Measurements from ENCODE around the gene MORN5.
"Not testable (repeated sequence)": the region's sequence is repeated elsewhere in the genome, so short reads cannot be mapped to it uniquely, and the experiment has no call there.

MORN5 gene

DNA sequence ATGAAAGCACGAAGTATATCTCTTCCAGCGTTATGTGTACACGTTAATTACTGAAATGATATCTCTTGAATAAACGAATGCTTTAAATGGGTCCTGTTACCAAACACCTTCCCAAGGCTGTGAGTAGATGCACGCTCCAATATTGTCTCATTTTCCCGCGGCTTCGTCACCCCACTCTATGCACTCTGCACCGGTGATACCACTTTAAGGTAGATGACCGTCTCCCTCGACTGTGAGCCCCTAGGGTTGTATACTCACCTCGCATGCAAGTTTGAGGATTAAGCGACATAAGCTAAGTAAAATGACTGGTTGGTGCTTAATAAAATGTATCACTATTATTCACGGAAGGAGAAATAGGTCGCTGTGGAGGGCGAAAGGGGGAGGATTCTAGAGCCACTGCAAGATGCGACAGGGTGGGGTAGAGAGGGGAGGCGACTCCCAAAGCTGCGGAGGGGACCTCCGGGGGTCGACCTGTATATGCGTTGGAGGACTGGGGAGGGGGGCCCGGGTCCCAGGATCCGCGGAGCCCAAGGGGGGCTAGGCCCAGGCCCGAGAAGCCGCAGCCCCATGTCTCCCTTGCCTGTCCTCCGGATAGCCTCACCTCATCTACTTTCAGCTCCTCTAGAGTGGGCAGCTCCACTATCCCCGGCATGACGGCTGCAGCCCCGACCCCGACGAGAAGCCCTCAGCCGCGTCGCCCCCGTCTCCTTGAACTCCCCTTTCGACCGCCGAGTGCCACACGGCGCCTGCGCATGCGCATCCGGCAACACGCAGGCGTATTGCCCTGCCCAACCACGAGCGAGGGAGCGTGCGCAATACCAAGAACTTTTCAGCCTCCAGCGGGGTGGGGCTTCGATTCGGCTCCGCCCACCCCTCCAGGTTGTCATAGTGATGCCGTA is at the start of gene MORN5, which contains the start of gene NDUFA8:
Gene MORN5, plus strand, starts transcription at position 883 of the 899 bp plus-strand sequence. CDS start 65 bp downstream, outside the sequence.
Gene NDUFA8, minus strand, starts transcription at position 754 of the 899 bp plus-strand sequence. Its CDS starts 102 bp downstream, at position 652.
- peak; percentile 98 for DNase-seq

GRCh38 chr9:122110100-122110833 is 49.4 kb upstream of the MORN5 start:
- DNase-seq = no peak

- no peak for DNase-seq
Observed at GRCh38 chr9:122111413-122112085, 48.2 kb upstream of the MORN5 start.

DNA sequence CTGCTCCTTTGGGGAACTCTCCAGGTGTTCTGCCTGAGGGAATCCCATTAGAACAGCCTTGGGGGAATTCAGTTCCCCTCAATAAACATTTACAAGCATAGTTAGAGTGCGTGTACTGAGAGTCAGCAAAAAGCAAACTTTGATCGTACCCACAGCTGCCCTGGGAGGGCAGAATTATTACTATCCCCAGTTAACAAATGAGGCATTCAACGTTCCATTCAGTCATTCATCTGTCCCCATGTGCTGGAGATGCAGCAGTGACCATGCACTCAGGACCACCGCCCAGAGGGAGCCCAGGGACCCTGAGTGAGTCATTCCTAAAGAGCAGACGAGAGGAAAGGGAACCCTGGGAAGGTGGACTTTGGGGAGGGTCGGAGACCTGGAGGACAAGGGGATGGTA is 47.5 kb upstream of the MORN5 start:
- no peak for DNase-seq

- DNase-seq = no peak
Observed at GRCh38 chr9:122113574-122113973, 46.1 kb upstream of the MORN5 start.

GRCh38 chr9:122115176-122116035 is 44.3 kb upstream of the MORN5 start:
- DNase-seq = no peak

DNA sequence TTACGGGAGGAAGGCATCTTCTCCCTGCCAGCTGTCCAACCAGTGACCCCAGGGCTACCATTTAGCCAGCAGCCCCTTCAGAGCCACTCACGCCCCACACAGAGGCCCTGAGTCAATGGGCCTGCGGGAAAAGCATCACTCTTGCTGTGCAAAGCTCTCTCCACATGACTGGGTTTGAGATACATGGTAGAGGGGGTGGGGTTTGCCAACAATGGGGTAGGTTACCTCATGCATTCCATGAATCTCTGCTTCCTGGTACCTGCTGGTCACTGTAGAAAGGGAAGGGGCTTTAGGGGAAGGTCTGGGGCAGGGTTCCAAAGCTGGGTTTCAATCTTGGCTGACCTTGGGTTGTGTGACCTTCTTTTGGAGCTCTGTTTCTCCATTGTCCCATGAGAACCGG is 43.7 kb upstream of the MORN5 start:
- DNase-seq = no peak

GRCh38 chr9:122116448-122117173 is 43.1 kb upstream of the MORN5 start:
- no peak for DNase-seq

DNA sequence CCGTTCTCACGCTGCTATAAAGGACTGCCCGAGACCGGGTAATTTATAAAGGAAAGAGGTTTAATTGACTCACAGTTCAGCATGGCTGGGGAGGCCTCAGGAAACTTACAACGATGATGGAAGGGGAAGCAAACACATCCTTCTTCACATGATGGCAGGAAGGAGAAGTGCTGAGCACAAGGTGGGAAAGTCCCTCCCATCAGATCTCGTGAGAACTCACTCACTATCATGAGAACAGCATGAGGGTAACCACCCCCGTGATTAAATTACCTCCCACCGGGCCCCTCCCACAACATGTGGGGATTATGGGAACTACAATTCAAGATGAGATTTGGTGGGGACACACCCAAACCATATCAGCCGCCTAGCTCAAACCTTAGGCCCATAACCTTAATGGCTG is 42.5 kb upstream of the MORN5 start:
- DNase-seq = not testable (repeated sequence)

DNA sequence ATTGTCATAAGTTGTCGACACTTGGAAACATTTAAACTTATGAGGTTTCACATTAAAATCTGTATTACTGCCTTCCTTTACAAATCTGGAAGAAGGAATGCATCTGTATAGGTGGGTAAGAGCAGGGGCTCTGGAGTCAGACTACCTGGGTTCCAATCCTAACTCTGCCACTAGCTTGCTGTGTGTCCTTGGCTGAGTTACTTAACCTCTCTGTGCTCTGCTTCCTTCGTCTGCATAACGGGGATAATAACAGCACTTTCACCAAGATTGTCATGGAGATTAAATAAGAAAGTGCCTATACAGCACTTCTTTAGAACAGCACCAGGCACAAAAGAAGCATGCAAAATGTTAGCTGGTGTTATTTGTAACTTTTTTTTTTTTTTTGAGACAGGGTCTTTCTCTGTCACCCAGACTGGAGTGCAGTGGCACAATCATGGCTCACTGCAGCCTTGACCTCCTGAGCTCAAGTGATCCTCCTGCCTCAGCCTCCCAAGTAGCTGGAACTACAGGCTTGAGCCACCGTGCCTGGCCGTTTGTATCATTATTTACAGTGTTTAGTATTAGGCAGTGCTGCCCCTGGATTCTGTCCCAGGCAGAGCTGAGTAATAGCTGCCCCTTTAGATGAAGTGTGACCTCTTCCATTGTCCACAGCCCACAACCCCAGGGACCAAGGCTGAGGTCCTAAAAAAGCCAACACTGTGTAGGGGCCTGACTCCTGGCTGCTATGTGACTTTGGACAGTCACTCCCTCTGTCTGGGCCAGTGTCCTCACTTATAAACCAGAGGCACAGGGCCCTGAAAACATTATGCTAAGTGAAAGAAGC is 41.2 kb upstream of the MORN5 start:
- DNase-seq = no peak

GRCh38 chr9:122119166-122119521 is 40.6 kb upstream of the MORN5 start:
- DNase-seq = no peak

DNA sequence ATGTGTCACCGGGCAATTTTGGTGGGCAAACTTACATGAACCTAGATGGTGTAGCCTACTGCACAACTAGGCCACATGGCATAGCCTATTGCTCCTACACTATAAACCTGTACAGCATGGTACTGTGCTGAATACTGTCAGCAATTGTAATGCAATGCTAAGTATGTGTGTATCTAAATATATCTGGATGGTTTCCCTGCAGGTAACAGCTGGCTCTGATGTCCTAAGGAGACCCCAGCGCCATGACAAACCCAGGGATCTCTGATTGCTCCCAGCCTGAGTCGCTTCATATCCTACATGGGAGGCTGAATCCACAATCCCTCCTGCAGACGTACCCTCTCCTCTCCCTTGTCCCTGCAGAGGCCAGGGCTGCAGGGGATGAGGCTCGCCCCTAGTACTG is 40.0 kb upstream of the MORN5 start:
- DNase-seq = no peak

DNA sequence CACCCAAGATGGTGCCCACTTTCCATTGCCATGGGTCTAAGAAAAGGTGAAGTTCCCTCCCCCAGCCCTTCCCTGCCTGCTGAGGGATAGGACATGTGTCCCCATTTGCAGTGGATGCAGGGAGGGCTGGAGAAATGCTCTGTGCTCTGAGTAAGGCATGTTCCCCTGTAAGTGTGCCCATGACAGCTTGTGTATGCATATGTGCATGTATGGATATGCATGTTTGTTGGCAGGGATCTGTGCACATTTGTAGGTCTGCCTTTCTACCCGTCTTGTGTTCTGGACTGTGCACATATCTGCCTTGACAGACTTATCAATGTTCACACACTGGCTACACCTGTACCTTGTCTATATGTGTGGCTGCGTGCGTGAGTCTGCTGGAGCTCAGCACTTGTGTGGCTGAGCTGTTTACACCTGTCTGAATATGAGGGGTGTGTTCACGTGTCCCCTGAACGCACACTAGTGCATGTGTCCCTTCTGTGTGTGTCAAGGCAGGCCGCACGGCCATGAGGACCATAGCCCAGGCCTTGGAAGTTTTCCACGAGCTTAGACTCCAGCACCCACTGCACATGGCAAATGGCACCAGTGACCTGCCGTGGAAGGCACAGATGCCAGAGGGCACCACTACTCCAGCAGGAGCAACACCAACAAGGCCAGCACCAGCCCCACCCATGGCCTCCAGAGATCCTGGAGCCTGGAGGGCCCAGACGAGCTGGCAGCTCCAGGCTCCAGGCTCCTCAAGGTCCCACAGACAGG is 39.2 kb upstream of the MORN5 start:
- DNase-seq = no peak

DNA sequence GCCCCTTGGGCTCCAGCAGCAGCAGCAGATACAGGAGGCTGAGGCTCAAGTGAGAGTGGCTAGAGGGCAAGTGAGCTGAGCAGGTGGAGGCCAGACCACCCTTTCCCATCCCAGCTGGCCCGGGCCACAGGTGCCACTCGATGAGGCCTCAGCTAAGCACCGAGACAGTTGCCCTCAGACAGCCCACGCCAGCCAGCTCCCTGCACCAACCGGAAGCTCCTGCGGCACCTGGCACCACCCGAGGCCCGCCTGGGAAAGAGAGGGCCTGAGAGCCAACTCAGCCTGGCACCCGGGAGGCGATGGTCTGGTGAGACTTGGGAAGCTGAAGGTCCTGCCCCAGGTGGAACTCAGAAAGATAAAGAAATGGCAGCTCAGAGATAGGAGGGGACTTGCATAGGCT is 38.3 kb upstream of the MORN5 start:
- no peak for DNase-seq

DNA sequence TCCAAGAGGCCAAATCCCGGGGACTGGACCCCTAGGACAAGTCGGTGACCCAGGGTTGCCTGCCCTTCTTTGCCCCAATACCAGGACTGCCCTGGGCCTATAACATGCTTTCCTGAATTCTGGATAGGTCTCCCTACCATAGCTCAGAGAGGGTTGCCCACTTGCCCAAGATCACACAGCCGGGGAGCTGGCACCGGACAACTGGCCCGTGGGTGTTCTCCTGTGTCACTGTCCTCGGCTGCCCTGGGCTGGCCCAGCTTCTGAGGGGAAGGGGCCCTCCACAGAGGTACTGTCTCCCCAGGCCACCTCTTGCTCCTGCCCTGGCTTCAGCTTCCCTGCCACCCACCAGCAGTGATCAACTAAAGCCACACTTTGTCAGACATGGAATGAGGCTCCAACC is 37.8 kb upstream of the MORN5 start:
- no peak for DNase-seq

GRCh38 chr9:122122468-122122867 is 37.2 kb upstream of the MORN5 start:
- peak; percentile 73 for DNase-seq

- peak; percentile 87 for DNase-seq
Observed at GRCh38 chr9:122122903-122123632, 36.6 kb upstream of the MORN5 start.

DNA sequence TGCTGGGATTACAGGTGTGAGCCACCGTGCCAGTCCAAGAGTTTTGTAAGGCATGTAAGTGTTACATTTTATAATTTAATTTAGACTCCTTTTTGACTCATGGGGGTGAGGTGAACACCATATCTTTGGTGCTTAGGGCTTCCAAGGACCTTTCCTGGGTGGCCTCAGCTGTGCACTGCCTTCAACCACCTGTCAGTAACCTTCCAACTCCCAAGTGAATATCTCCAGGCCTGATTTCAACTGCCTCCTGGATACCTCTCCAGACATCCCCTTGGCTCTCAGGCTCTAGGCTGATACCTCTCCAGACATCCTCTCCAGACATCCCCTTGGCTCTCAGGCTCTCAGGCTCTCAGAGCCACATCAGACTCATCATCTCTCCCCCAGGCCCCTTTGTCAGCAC is 35.7 kb upstream of the MORN5 start:
- DNase-seq = no peak

DNA sequence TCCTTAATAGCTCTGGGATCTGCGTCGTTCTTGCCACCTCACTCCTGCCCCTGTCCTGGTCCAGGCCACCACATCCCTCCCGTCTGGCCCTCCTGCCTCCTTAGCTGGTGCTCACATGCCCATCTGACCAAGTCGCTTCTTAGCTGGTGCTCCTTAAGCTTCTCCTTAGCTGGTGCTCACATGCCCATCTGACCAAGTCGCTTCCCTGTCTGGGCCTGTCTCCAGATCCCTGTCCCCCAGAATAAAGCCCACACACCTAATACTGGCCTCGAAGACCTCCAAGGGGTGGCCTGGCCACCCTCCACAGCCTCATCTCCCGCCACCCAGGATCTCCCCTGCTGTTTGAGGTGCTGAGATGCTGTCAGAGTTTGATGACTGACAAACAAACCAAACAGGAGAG is 35.2 kb upstream of the MORN5 start:
- no peak for DNase-seq

Data from islet precursor cell (in vitro differentiated cells).